Ishikawa (cell line): ENCODE data around the gene DCP1B.

Experiments
- CEBPB ChIP-seq: IDR thresholded peaks from 2 replicates; pipeline ENCODE4 v1.6.1; 2012
- EGR1 ChIP-seq: IDR thresholded peaks from 2 replicates; pipeline ENCODE4 v1.6.1; 2012
- TAF1 ChIP-seq: IDR thresholded peaks from 2 replicates; pipeline ENCODE4 v1.6.1; 2012; ENCODE audit warnings: low read depth, mild to moderate bottlenecking
- YY1 ChIP-seq: IDR thresholded peaks from 2 replicates; pipeline ENCODE4 v1.6.1; 2012; ENCODE audit warnings: low read depth

DNA sequence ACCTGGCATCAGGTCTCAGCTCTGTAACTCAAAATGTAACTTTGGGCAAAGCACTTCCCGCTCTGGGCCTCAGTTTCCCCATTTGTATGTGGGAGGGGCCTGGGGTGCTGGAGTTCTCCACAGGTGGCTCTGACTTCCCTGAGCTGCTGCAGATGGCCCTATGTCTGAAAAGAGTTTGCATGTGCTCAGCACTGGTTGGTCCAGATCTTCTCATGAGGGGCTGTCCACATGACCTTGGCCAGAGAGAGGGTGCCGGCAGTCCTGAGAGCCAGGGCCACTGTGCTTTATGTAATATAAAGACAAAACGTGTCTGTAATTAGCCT, 78.6 kb downstream of the DCP1B start:
- TF ChIP-seq EGR1 (no peak), TAF1 (no peak), CEBPB (no peak), YY1 (no peak)
